Gastroesophageal sphincter (tissue), 4 donors: ENCODE measurements around the gene IBSP. TPM values are rescaled to one million over a fixed set of nuclear protein-coding genes. Genes with fewer than 3 reads are reported as not detected.

ENCODE experiments used
- ATAC-seq: fragments of 150-250 bp; one replicate; pipeline ENCODE4 v1.9.1; 2016; ENCODE audit warnings: mild to moderate bottlenecking, moderate library complexity
- H3K27ac ChIP-seq, 4 donors: fragments of 200-600 bp; sonication (generic) in 3 of 4; 1 replicate in 3 of 4; 2 replicates in 1 of 4; pipeline ENCODE4 v1.5.1; 2016 to 2019
- H3K27me3 ChIP-seq: fragments of 200-600 bp; sonication (generic); one replicate; pipeline ENCODE4 v1.5.1; 2019
- H3K36me3 ChIP-seq, 2 donors: fragments of 200-600 bp; sonication (generic); one replicate each; pipeline ENCODE4 v1.5.1; 2019; ENCODE audit warnings: control low read depth in 1 of 2
- H3K4me1 ChIP-seq, 3 donors: fragments of 200-600 bp; sonication (generic); 1 replicate in 2 of 3; 2 replicates in 1 of 3; pipeline ENCODE4 v1.5.1; 2016 to 2019; ENCODE audit warnings: control low read depth in 2 of 3
- H3K4me3 ChIP-seq, 2 donors: fragments of 200-600 bp; sonication (generic); one replicate each; pipeline ENCODE4 v1.5.1; 2019; ENCODE audit warnings: mild to moderate bottlenecking in 1 of 2, moderate library complexity in 1 of 2
- H3K9me3 ChIP-seq, 3 donors: fragments of 200-600 bp; sonication (generic); one replicate each; pipeline ENCODE4 v1.5.1; 2017 to 2019; ENCODE audit warnings: control low read depth in 2 of 3
- CTCF ChIP-seq, 4 experiments: fragments of 200-600 bp in 2 of 4; fragments of 450-650 bp in 2 of 4; sonication (generic) in 1 of 4; IDR thresholded peaks; one replicate each; pipeline ENCODE4 v1.5.1; 2017 to 2019; ENCODE audit warnings: antibody characterized with exemption in 4 of 4, mild to moderate bottlenecking in 2 of 4, moderate library complexity in 2 of 4
- EP300 ChIP-seq: sonication (generic); formaldehyde crosslinking; IDR thresholded peaks from one replicate; pipeline ENCODE4 v1.6.1; 2017; ENCODE audit warnings: antibody characterized with exemption, mild to moderate bottlenecking
- POLR2A ChIP-seq, 2 donors: fragments of 450-650 bp; IDR thresholded peaks; one replicate each; pipeline ENCODE4 v1.6.1; 2017; ENCODE audit warnings: antibody characterized with exemption in 2 of 2, mild to moderate bottlenecking in 2 of 2, moderate library complexity in 1 of 2
- POLR2AphosphoS5 ChIP-seq: sonication (generic); formaldehyde crosslinking; IDR thresholded peaks from one replicate; pipeline ENCODE4 v1.6.1; 2017; ENCODE audit warnings: antibody characterized with exemption
- WGBS, 2 donors: methylation state at CpG; one replicate each; pipeline ENCODE4 v1.1.5; 2018; ENCODE audit warnings: low coverage in 1 of 2; 5-methylcytosine and 5-hydroxymethylcytosine counted together
- total RNA-seq, 4 donors: library from RNA; depleted of rRNA; stranded (reverse); fragments of >200 nt; gene quantifications; one replicate each; pipeline ENCODE4 v1.1.0, GENCODE V29; 2016

The IBSP gene
- total RNA-seq, 4 donors from 2014 or later, result not detected

- ATAC-seq, result no peak
- TF ChIP-seq EP300 (no peak), POLR2AphosphoS5 (no peak), CTCF (IDR thresholded peaks at IDR 0.05) (no peak), POLR2A (IDR thresholded peaks at IDR 0.05) (no peak)
- WGBS, 2 donors, result 52 to 59% methylated on average over 3 to 4 of the region's 4 CpGs
Observed at GRCh38 chr4:87849612-87850011, 50.3 kb downstream of the IBSP start.

GRCh38 chr4:87851332-87851731 lies 52.0 kb downstream of the IBSP start:
- Histone ChIP-seq H3K4me3 (no peak overlapping the region), H3K9me3 (no peaks in the 10 kb centered on the region), H3K36me3 (no peaks in the 10 kb centered on the region), H3K4me1 (peaks cover 0 to 15% (median 0%) of the 10 kb centered on the region in 3 donors), H3K27me3 (no peaks in the 10 kb centered on the region), H3K27ac (no peak overlapping the region)
- ATAC-seq, result peak; percentile 49
- TF ChIP-seq EP300 (no peak), POLR2AphosphoS5 (no peak), POLR2A (IDR thresholded peaks at IDR 0.05) (no peak), CTCF (IDR thresholded peaks at IDR 0.05) (no peak)
- 77 to 78% methylated on average over 7 to 8 of the region's 8 CpGs for WGBS, 2 donors

More at GRCh38 chr4:87849612-87850011, 50.3 kb downstream of the IBSP start:
- H3K9me3 ChIP-seq, result no peaks in the 10 kb centered on the region
- H3K27me3 ChIP-seq, result no peaks in the 10 kb centered on the region
- peaks cover 0 to 15% (median 0%) of the 10 kb centered on the region in 3 donors for H3K4me1 ChIP-seq
- no peaks in the 10 kb centered on the region for H3K36me3 ChIP-seq
- no peak overlapping the region for H3K4me3 ChIP-seq
- H3K27ac ChIP-seq, result no peak overlapping the region

- H3K9me3 ChIP-seq, result no peaks in the 10 kb centered on the region
- TF ChIP-seq CTCF (IDR thresholded peaks at IDR 0.05), result no peak
- TF ChIP-seq EP300, result no peak
- TF ChIP-seq POLR2AphosphoS5, result no peak
- no peak for TF ChIP-seq POLR2A (IDR thresholded peaks at IDR 0.05)
- no peak overlapping the region for H3K4me3 ChIP-seq
- H3K36me3 ChIP-seq, result no peaks in the 10 kb centered on the region
- peaks cover 0 to 15% (median 0%) of the 10 kb centered on the region in 3 donors for H3K4me1 ChIP-seq
- no peak overlapping the region for H3K27ac ChIP-seq
- no peak for ATAC-seq
- WGBS, 2 donors, result 69 to 85% methylated on average over 3 to 4 of the region's 4 CpGs
- H3K27me3 ChIP-seq, result no peaks in the 10 kb centered on the region
Observed at GRCh38 chr4:87851953-87852352, 52.6 kb downstream of the IBSP start.

GRCh38 chr4:87853108-87853507 lies 53.8 kb downstream of the IBSP start:
- Histone ChIP-seq H3K4me1 (peaks cover 0 to 15% (median 0%) of the 10 kb centered on the region in 3 donors), H3K36me3 (no peaks in the 10 kb centered on the region), H3K27ac (no peak overlapping the region), H3K4me3 (no peak overlapping the region), H3K9me3 (no peaks in the 10 kb centered on the region), H3K27me3 (no peaks in the 10 kb centered on the region)
- TF ChIP-seq CTCF (IDR thresholded peaks at IDR 0.05) (peak; percentile 13 to 57 (median 44)), EP300 (no peak)
- ATAC-seq, result no peak
- WGBS, 2 donors, result 0 to 1% methylated on average over 3 of the region's 3 CpGs

GRCh38 chr4:87853891-87854290 lies 54.5 kb downstream of the IBSP start:
- no peaks in the 10 kb centered on the region for H3K9me3 ChIP-seq
- H3K36me3 ChIP-seq, result no peaks in the 10 kb centered on the region
- H3K4me1 ChIP-seq, result peaks cover 0 to 9% (median 0%) of the 10 kb centered on the region in 3 donors
- no peak for ATAC-seq
- no peak overlapping the region for H3K4me3 ChIP-seq
- no peak for TF ChIP-seq POLR2AphosphoS5
- TF ChIP-seq CTCF (IDR thresholded peaks at IDR 0.05), result no peak
- TF ChIP-seq POLR2A (IDR thresholded peaks at IDR 0.05), result no peak
- no peak for TF ChIP-seq EP300
- H3K27me3 ChIP-seq, result no peaks in the 10 kb centered on the region
- no peak overlapping the region for H3K27ac ChIP-seq
